CD4-positive, alpha-beta T cell treated with Interleukin-15 for 4 hours (primary cell): ENCODE data around the gene CGN.
A peak's percentile ranks its signal among the peaks of the same experiment; 100 is the strongest.

Experiments used
- DNase-seq: peaks from one replicate; pipeline ENCODE4 v3.0.0-alpha.2; 2020; ENCODE audit warnings: low spot score

The CGN gene

GRCh38 chr1:151510957-151511635 lies at the start of gene CGN:
Gene CGN, plus strand, starts transcription at chr1:151511387. Its CDS starts 7,133 bp downstream, at chr1:151518520.
- DNase-seq: peak; percentile 88

DNA sequence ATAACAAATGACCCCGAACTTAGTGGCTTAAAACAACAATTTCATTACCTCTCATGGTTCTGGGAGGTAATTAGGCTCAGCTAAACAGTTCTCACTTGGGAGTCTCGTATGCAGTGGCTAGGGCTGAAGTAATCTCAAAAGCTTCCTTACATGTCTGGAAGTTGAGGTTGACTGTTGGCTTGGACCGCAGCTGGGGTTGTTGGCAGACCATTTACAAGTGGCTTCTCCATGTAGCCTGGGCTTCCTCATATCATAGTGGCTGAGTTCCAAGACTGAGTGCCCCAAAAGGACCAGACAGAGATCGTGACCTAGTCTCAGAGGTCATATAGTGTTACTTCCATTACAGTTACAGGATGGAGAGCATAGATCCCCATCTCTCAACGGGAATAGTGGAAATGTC lies 49.5 kb upstream of the CGN start:
- no peak for DNase-seq

GRCh38 chr1:151465026-151465425 lies 46.2 kb upstream of the CGN start:
- DNase-seq: no peak

DNA sequence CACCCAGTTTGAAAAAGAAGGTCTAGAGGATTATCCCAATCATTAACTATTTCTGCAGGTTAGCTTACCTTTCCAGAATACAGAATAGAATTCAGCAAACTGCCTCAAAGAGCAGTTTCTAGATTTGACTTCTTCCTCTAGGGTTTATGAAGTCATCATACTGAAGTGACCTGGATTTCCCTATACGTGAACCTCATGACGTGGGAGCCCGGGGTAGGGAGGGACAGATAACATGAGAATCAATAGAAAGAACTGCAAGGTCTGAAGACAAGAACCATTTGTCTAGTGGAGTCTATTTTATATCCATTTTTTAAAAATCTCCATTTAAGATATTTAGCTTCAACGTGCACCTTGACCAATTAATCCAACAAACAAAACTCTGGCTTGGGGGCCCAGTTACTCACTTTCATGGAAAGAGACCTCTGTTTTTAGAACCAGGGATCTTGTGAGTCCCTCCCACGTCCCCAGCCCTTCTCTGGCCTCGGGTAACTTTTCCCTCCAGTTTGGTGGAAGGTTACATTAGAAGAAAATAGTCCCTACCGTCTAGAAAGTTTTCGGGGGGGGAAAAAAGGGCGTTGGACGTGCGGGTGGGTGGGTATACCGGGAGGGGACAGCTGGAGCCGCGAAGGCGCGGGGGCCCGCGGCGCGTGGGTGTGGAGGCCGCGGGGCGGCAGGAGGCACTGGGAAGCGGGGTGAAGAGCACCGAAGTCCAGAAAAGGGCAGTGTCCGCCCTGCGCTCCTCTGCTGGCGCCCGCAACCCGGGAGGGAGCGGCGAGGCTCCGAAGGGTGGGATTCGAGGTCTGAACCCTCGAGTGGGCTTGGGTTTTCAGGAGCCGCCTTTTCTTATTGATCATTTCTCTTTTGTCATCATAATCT lies 38.1 kb upstream of the CGN start:
- DNase-seq: peak; percentile 26

GRCh38 chr1:151474745-151475144 lies 36.4 kb upstream of the CGN start:
- no peak for DNase-seq

DNA sequence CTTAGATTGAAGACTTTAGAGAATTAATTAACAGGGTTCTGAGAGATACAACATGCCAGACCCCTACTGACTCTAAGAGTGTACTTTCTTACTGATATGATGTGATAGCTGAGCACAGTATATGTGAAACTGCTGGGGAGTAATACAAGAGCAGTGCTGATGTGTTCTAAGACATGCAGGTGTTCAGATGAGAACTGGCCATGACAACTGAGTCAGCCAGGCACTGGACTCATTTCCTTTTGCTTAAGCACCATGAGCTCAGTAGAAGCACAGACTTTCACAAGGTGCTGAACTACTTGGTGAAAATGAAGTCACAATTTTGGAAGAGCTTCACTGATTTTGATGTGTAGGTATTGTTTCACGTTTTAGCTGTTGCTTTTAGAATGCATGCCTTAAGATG lies 36.0 kb upstream of the CGN start:
- DNase-seq: no peak

GRCh38 chr1:151476083-151476482 lies 35.1 kb upstream of the CGN start:
- DNase-seq: no peak

- no peak for DNase-seq
Measured at GRCh38 chr1:151477066-151477465, 34.1 kb upstream of the CGN start.

DNA sequence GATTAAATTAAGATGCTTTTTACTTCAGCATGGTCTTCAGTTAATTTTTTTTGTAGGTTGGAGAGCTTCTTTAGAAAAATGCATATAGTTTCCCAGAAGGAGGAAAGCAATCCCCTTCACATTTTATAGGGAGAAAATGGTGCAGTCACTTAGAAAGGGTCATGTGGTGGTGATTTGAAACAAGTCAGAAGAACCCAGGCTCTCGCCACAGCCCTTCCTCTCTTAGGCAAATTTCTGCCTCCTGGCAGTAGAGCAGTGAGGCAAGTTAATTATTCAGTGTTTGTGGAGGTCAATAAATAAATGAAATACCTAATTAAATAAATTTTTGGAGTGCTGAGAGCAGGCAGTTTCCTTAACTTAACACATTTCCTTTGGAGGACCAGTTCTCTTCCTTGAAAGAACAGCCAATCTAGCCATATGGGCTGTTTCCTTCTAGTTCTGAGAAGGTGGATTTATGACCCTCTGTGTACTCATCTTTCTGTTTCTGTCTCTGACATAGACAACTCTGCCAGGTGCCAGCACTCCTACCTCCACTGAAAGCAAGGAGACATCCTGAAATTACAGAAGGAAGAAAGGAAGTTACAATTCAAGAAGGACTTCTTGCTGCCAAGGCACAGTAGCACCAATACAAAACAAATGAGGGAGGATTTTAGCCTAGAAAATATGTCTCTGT lies 32.9 kb upstream of the CGN start:
- no peak for DNase-seq

DNA sequence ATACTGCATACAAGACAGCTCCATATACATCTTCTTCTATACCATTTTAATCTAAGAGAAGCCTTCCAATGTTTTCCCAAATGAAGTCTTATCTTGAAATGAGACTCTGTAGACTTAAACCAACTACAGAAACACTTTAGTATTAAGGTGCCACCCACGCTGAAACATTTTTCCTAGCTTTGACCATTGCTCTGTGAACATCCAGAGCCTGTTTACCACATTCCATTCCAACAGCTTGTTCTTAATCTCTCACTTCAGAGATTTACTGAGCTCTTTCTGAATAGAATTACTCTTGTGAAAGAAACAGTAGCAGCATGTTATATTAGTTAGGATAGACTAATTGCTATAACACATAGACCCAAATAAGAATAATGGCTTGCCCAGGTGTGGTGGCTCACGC lies 32.3 kb upstream of the CGN start:
- DNase-seq: no peak

- no peak for DNase-seq
Measured at GRCh38 chr1:151479462-151479861, 31.7 kb upstream of the CGN start.

DNA sequence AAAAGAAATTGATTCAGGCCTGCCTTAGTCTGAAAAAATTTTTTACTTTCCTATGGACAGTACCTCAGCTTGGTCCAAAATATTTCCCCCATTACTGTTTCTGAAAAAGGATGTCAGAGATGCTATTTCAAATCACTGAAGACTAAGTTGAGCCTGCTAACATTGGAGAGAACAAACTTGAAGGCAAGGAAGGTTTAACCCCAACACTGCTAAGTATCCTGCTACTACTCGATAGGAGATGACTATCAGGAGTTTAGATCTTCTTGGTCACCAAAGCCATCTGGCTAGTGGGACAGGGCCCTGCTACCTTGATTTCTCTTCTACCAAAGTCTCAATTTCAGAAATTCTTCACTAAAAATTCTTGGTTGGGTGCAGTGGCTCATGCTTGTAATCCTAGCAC lies 29.2 kb upstream of the CGN start:
- DNase-seq: no peak

- no peak for DNase-seq
Measured at GRCh38 chr1:151485685-151486255, 25.4 kb upstream of the CGN start.

DNA sequence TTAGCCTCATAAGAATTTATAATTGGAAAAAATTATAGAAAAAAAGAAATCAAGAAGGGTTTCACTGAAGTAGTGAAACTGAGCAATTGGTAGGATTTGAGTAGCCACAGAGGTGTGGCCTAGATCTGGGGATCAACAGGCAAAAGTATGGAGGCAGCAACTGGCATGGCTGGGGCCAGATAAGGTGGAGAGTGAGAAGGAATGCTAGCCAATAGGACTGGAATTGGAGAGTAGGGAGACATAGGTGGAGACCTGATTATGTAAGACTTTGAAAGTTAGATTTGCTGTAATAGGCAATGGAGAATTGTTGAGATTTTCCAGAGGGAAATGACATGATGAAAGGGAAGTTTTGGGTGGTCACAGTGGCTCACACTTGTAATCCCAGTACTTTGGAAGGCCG lies 24.6 kb upstream of the CGN start:
- DNase-seq: no peak

- no peak for DNase-seq
Measured at GRCh38 chr1:151491641-151492040, 19.5 kb upstream of the CGN start.

DNA sequence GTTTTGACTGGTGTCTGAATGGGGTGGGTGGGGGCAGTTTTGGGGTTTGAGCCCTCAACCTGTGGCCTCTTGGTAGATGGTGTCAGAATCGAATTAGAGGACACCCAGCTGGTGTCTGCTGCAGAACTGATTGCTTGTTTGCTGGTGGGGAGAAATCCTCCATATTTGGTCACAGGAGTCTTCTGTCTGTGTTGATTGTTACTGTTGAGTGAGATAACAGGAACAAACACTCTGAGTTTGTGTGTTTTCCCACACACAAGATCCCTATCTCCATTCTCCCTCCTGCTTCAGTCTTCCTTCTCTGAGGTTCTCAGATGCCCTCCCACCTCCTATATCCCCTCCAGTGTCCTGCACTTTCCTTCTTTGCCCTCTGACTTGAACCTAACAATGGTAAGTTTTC lies 19.1 kb upstream of the CGN start:
- DNase-seq: no peak

DNA sequence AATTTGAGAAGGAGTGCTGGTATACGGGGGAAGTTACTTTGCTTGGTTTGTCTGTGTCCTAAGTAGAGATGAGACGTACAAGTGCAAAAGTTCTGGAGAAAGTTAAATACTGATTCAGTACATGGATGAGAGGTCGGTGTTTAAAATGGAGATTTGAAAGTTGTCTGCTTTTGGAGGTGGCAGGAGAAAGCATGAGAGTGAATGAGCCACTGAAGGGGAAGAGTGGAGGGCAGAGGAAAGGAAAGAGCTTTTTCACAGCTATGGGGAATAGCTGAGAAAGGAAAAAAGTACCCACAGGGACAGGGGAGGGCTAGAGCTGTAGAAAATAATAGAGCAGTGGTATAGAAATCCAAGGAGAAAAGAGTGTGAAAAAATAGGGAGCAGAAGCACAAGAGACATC lies 18.1 kb upstream of the CGN start:
- no peak for DNase-seq

DNA sequence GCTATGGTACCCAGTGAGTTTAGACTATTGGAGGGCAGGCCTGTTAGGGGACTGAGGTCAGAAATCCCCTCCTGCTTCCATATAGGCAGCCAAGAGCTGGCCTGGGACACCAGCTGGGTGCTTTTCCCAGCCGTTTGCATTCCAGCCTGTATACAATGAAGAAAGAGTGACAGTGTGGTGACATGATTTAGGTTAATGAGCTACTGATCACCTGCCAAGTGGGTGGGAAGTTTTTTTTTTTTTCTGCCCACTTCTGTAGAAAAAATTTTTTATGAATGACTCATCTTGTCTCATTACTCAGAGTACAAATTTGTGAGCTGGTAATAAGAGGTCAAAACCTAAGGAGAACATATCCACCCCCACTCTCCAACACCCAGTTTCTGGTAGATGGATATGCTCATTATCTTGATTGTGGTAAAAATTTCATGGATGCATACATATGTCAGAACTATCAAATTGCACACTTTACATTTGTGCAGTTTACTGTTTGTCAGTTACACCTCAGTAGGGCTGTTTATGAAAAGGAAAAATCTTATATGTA lies 16.4 kb upstream of the CGN start:
- DNase-seq: no peak

DNA sequence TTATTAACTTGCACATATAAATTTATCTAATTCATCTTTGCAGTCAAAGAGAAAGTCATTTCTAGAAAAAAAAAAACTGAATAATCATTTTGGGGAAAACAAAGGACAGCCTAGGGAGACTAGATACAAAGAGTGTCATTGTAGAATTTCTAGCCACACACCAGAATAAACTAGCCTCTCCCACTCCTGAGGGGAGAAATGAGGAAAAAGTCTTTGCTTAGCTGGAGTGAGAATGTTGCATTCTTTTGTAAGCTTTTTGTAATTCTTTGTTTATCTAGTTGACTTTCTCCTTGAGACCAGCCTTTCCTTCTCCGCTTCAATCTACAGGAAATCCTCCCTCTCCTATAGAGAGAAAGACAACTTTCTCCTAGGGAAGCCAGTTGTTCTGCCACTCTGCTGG lies 15.9 kb upstream of the CGN start:
- no peak for DNase-seq

GRCh38 chr1:151499365-151499764 lies 11.8 kb upstream of the CGN start:
- no peak for DNase-seq

- no peak for DNase-seq
Measured at GRCh38 chr1:151499930-151500329, 11.3 kb upstream of the CGN start.

GRCh38 chr1:151501474-151501873 lies 9.7 kb upstream of the CGN start:
- no peak for DNase-seq
